Liver (tissue), 9 donors: ENCODE data around the gene ABCC10. TPM values are rescaled to one million over a fixed set of nuclear protein-coding genes. Genes with fewer than 3 reads are reported as not detected.
"Not testable (repeated sequence)": the region's sequence is repeated elsewhere in the genome, so short reads cannot be mapped to it uniquely, and the experiment has no call there.

Source experiments
- DNase-seq: peaks from one replicate; pipeline ENCODE4 v3.0.0-alpha.2; 2017; ENCODE audit warnings: low spot score
- H3K27ac ChIP-seq, 2 donors: one replicate each; pipeline ENCODE4 v1.7.0; 2013; ENCODE audit warnings: inconsistent platforms in 2 of 2, low read length in 2 of 2, control low read depth in 1 of 2, low read depth in 1 of 2, mild to moderate bottlenecking in 1 of 2
- H3K27me3 ChIP-seq, 4 donors: one replicate each; pipeline versions ENCODE4 v1.6.1 to v1.7.0; 2013; ENCODE audit warnings: low read length in 3 of 4, inconsistent platforms in 1 of 4, mild to moderate bottlenecking in 1 of 4, moderate library complexity in 1 of 4; ENCODE audit not compliant: control insufficient read depth in 4 of 4, insufficient read depth in 4 of 4
- H3K36me3 ChIP-seq, 4 donors: one replicate each; pipeline versions ENCODE4 v1.6.1 to v1.7.0; 2013; ENCODE audit warnings: low read length in 3 of 4, mild to moderate bottlenecking in 3 of 4, low read depth in 1 of 4, moderate library complexity in 1 of 4; ENCODE audit not compliant: control insufficient read depth in 4 of 4, insufficient read depth in 3 of 4
- H3K4me1 ChIP-seq, 4 donors: one replicate each; pipeline versions ENCODE4 v1.6.1 to v1.7.0; 2013; ENCODE audit warnings: low read length in 3 of 4, mild to moderate bottlenecking in 3 of 4, moderate library complexity in 1 of 4; ENCODE audit not compliant: control insufficient read depth in 4 of 4, insufficient read depth in 4 of 4
- H3K4me3 ChIP-seq, 3 donors: one replicate each; pipeline versions ENCODE4 v1.6.1 to v1.7.0; 2013; ENCODE audit warnings: low read length in 3 of 3, control low read depth in 1 of 3, low read depth in 1 of 3, mild to moderate bottlenecking in 1 of 3
- H3K9ac ChIP-seq, 2 donors: one replicate each; pipeline ENCODE4 v1.7.0; 2013; ENCODE audit warnings: low read length in 2 of 2, mild to moderate bottlenecking in 2 of 2, moderate library complexity in 2 of 2, control low read depth in 1 of 2, low read depth in 1 of 2
- H3K9me3 ChIP-seq, 4 donors: one replicate each; pipeline versions ENCODE4 v1.6.1 to v1.7.0; 2013; ENCODE audit warnings: low read length in 3 of 4; ENCODE audit not compliant: control insufficient read depth in 4 of 4
- ATF3 ChIP-seq: IDR thresholded peaks from 2 replicates; pipeline ENCODE4 v1.6.1; 2016; ENCODE audit warnings: antibody characterized with exemption
- FOXA1 ChIP-seq: IDR thresholded peaks from 2 replicates; pipeline ENCODE4 v1.6.1; 2016; ENCODE audit warnings: antibody characterized with exemption
- FOXA2 ChIP-seq: IDR thresholded peaks from 2 replicates; pipeline ENCODE4 v1.6.1; 2016; ENCODE audit warnings: antibody characterized with exemption
- GABPA ChIP-seq, 2 donors: IDR thresholded peaks in 1 of 2; conservative IDR thresholded peaks in 1 of 2; 2 replicates each; pipeline ENCODE4 v1.6.1; 2016; ENCODE audit warnings: antibody characterized with exemption in 2 of 2, mild to moderate bottlenecking in 1 of 2, moderate library complexity in 1 of 2
- HNF4A ChIP-seq, 2 donors: conservative IDR thresholded peaks; 2 replicates each; pipeline ENCODE4 v1.6.1; 2016; ENCODE audit warnings: antibody characterized with exemption in 2 of 2, mild to moderate bottlenecking in 2 of 2
- HNF4G ChIP-seq: IDR thresholded peaks from 2 replicates; pipeline ENCODE4 v1.6.1; 2016; ENCODE audit warnings: antibody characterized with exemption
- JUND ChIP-seq, 2 donors: IDR thresholded peaks; 2 replicates each; pipeline ENCODE4 v1.6.1; 2016; ENCODE audit warnings: antibody characterized with exemption in 2 of 2
- NR2F2 ChIP-seq: IDR thresholded peaks from 2 replicates; pipeline ENCODE4 v1.6.1; 2016; ENCODE audit warnings: antibody characterized with exemption
- REST ChIP-seq: IDR thresholded peaks from 2 replicates; pipeline ENCODE4 v1.6.1; 2016; ENCODE audit warnings: antibody characterized with exemption, mild to moderate bottlenecking
- RXRA ChIP-seq, 2 donors: IDR thresholded peaks; 2 replicates each; pipeline ENCODE4 v1.6.1; 2017 to 2018; ENCODE audit warnings: antibody characterized with exemption in 2 of 2, mild to moderate bottlenecking in 1 of 2
- SP1 ChIP-seq: IDR thresholded peaks from 2 replicates; pipeline ENCODE4 v1.6.1; 2018; ENCODE audit warnings: antibody characterized with exemption, mild to moderate bottlenecking
- YY1 ChIP-seq: IDR thresholded peaks from 2 replicates; pipeline ENCODE4 v1.6.1; 2016; ENCODE audit warnings: antibody characterized with exemption, mild to moderate bottlenecking
- WGBS: extraction: QIAGEN DNeasy Blood & Tissue Kit; methylation state at CpG from one replicate; pipeline ENCODE4 v1.1.7; 2013; 5-methylcytosine and 5-hydroxymethylcytosine counted together
- polyA plus RNA-seq, 2 donors: library from polyadenylated mRNA; stranded (reverse) in 1 of 2; unstranded in 1 of 2; fragments of 200-250 nt in 1 of 2; fragments of >200 nt in 1 of 2; fragmentation: Nextera tagmentation in 1 of 2; extraction: Ambion mirVana in 1 of 2; gene quantifications; one replicate each; pipeline versions ENCODE4 v1.2.1 to v1.2.3, GENCODE V29; 2013 to 2015
- total RNA-seq, 2 donors: library from RNA; depleted of rRNA; stranded (reverse); fragments of >200 nt; gene quantifications; one replicate each; pipeline ENCODE4 v1.2.3, GENCODE V29; 2014
- TF ChIP-seq, protein P1 (sequence below): IDR thresholded peaks from 2 replicates; pipeline ENCODE4 v1.6.1; 2016; ENCODE audit warnings: antibody characterized with exemption
- TF ChIP-seq, protein P2 (sequence below): fragments of 150-350 bp; IDR thresholded peaks from 2 replicates; pipeline ENCODE4 v1.5.1; 2017; ENCODE audit warnings: improper control_type of control experiment, low read depth, low read length; ENCODE audit not compliant: missing input control
- donor health status: healthy.
- donor health status: healthy.
- donor health status: healthy.
- donor health status: healthy.
- donor health status: healthy.

Gene ABCC10
- total and polyA plus RNA-seq, 4 donors, result 3.9 to 10.6 (median 5.1) TPM

- H3K27ac ChIP-seq, H3K4me1 ChIP-seq, DNase-seq, H3K4me3 ChIP-seq, H3K36me3 ChIP-seq, H3K27me3 ChIP-seq, H3K9me3 ChIP-seq, H3K9ac ChIP-seq: not testable (repeated sequence)
- WGBS, result 80% methylated on average over 10 of the region's 10 CpGs
Measured at GRCh38 chr6:43390753-43391439, 36.4 kb upstream of the ABCC10 start.

DNA sequence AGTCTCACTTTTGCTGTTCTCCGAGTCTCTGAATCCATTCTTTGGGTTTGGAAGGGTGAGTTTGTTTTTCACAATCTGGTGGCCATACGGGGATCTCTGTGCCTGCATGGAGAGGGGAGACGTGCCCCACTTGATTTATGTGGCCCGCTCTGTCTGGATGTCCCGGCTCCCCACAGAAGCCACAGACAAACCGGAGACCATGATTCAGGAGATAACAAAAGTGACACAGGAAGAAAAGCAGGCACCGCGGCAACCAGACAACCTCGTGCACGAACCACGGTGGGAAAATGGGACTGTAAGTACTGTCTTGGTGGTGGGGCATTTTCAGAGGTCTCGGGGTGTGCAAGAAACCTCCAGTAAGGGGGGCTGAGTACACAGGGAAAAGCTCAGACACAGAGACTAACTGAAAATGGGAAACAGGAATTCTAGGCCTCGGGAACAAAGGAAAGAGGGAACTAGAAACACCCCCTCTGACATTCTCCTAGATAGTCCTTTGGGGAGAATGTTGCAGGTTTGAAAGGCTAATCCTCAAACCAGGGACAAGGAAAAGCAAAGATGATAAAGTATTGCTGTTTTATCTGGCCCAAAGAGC, 35.8 kb upstream of the ABCC10 start:
- no peak overlapping the region for H3K9ac ChIP-seq
- H3K36me3 ChIP-seq, result no peaks in the 10 kb centered on the region
- H3K4me3 ChIP-seq, result no peak overlapping the region
- H3K9me3 ChIP-seq, result no peaks in the 10 kb centered on the region
- no peak overlapping the region for H3K27ac ChIP-seq
- no peak for DNase-seq
- WGBS, result 64% methylated on average over 13 of the region's 13 CpGs
- no peaks in the 10 kb centered on the region for H3K27me3 ChIP-seq
- no peaks in the 10 kb centered on the region for H3K4me1 ChIP-seq
- TF ChIP-seq, protein P1, sequence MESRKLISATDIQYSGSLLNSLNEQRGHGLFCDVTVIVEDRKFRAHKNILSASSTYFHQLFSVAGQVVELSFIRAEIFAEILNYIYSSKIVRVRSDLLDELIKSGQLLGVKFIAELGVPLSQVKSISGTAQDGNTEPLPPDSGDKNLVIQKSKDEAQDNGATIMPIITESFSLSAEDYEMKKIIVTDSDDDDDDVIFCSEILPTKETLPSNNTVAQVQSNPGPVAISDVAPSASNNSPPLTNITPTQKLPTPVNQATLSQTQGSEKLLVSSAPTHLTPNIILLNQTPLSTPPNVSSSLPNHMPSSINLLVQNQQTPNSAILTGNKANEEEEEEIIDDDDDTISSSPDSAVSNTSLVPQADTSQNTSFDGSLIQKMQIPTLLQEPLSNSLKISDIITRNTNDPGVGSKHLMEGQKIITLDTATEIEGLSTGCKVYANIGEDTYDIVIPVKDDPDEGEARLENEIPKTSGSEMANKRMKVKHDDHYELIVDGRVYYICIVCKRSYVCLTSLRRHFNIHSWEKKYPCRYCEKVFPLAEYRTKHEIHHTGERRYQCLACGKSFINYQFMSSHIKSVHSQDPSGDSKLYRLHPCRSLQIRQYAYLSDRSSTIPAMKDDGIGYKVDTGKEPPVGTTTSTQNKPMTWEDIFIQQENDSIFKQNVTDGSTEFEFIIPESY, result no peak
- TF ChIP-seq GABPA (IDR thresholded peaks at IDR 0.05 in 1 of 2, conservative IDR thresholded peaks at IDR 0.05 in 1 of 2), result no peak
- TF ChIP-seq YY1, result no peak
- no peak for TF ChIP-seq SP1
- TF ChIP-seq RXRA (IDR thresholded peaks at IDR 0.05), result no peak
- no peak for TF ChIP-seq ATF3
- no peak for TF ChIP-seq FOXA2
- no peak for TF ChIP-seq FOXA1
- no peak for TF ChIP-seq JUND (IDR thresholded peaks at IDR 0.05)
- TF ChIP-seq REST, result no peak
- TF ChIP-seq HNF4A (conservative IDR thresholded peaks at IDR 0.05), result no peak
- TF ChIP-seq HNF4G, result no peak
- TF ChIP-seq, protein P2, sequence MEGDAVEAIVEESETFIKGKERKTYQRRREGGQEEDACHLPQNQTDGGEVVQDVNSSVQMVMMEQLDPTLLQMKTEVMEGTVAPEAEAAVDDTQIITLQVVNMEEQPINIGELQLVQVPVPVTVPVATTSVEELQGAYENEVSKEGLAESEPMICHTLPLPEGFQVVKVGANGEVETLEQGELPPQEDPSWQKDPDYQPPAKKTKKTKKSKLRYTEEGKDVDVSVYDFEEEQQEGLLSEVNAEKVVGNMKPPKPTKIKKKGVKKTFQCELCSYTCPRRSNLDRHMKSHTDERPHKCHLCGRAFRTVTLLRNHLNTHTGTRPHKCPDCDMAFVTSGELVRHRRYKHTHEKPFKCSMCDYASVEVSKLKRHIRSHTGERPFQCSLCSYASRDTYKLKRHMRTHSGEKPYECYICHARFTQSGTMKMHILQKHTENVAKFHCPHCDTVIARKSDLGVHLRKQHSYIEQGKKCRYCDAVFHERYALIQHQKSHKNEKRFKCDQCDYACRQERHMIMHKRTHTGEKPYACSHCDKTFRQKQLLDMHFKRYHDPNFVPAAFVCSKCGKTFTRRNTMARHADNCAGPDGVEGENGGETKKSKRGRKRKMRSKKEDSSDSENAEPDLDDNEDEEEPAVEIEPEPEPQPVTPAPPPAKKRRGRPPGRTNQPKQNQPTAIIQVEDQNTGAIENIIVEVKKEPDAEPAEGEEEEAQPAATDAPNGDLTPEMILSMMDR, result no peak
- no peak for TF ChIP-seq NR2F2

- WGBS, result 64% methylated on average over 11 of the region's 11 CpGs
- H3K4me1 ChIP-seq, DNase-seq, H3K4me3 ChIP-seq, H3K9ac ChIP-seq, H3K27ac ChIP-seq, H3K36me3 ChIP-seq, H3K9me3 ChIP-seq, H3K27me3 ChIP-seq: not testable (repeated sequence)
Measured at GRCh38 chr6:43393133-43393532, 34.2 kb upstream of the ABCC10 start.
